H9 (cell line): ENCODE results near the gene TDRKH. TPM values are rescaled to one million over a fixed set of nuclear protein-coding genes. Genes with fewer than 3 reads are reported as not detected.

Experiments
- DNase-seq: peaks from one replicate; pipeline ENCODE4 v3.0.0-alpha.2; 2017
- H2AFZ ChIP-seq: one replicate; pipeline ENCODE4 v1.6.1; 2013; ENCODE audit warnings: mild to moderate bottlenecking, low read length, control low read depth, moderate library complexity
- H2AK5ac ChIP-seq: 2 replicates; pipeline ENCODE4 v1.6.1; 2013; ENCODE audit warnings: low read length, control low read depth, mixed read lengths; ENCODE audit not compliant: insufficient read length
- H2BK120ac ChIP-seq: one replicate; pipeline ENCODE4 v1.6.1; 2013; ENCODE audit warnings: low read depth, mild to moderate bottlenecking, low read length, control low read depth, inconsistent platforms; ENCODE audit not compliant: poor library complexity, severe bottlenecking
- H2BK12ac ChIP-seq: 2 replicates; pipeline ENCODE4 v1.6.1; 2013; ENCODE audit warnings: low read length, control low read depth, mixed read lengths, low read depth; ENCODE audit not compliant: insufficient read length
- H2BK15ac ChIP-seq: 2 replicates; pipeline ENCODE4 v1.6.1; 2013; ENCODE audit warnings: low read depth, low read length, control low read depth
- H2BK20ac ChIP-seq: one replicate; pipeline ENCODE4 v1.6.1; 2013; ENCODE audit warnings: low read depth, mild to moderate bottlenecking, low read length, control low read depth, inconsistent platforms; ENCODE audit not compliant: poor library complexity, severe bottlenecking
- H2BK5ac ChIP-seq: 2 replicates; pipeline ENCODE4 v1.6.1; 2013; ENCODE audit warnings: low read length, control low read depth, mixed read lengths; ENCODE audit not compliant: insufficient read length
- H3K14ac ChIP-seq: 2 replicates; pipeline ENCODE4 v1.6.1; 2013; ENCODE audit warnings: low read length, control low read depth; ENCODE audit not compliant: insufficient read depth
- H3K18ac ChIP-seq: 2 replicates; pipeline ENCODE4 v1.6.1; 2013; ENCODE audit warnings: low read depth, mild to moderate bottlenecking, mixed read lengths, low read length, control low read depth; ENCODE audit not compliant: insufficient read length
- H3K23ac ChIP-seq: 2 replicates; pipeline ENCODE4 v1.6.1; 2013; ENCODE audit warnings: low read length, control low read depth, mixed read lengths, low read depth; ENCODE audit not compliant: insufficient read length
- H3K23me2 ChIP-seq: 2 replicates; pipeline ENCODE4 v1.6.1; 2013; ENCODE audit warnings: low read depth, mild to moderate bottlenecking, mixed read lengths, low read length, control low read depth; ENCODE audit not compliant: insufficient read length, poor library complexity, severe bottlenecking
- H3K27ac ChIP-seq: 2 replicates; pipeline ENCODE4 v1.5.1; 2013; ENCODE audit warnings: low read length, control low read depth, mixed read lengths, low read depth; ENCODE audit not compliant: insufficient read length
- H3K27me3 ChIP-seq: 2 replicates; pipeline ENCODE4 v1.6.1; 2013; ENCODE audit warnings: low read length, control low read depth, inconsistent platforms; ENCODE audit not compliant: insufficient read depth
- H3K4ac ChIP-seq: 2 replicates; pipeline ENCODE4 v1.6.1; 2013; ENCODE audit warnings: low read depth, mild to moderate bottlenecking, control low read depth, inconsistent platforms, low read length, moderate library complexity
- H3K4me1 ChIP-seq: 2 replicates; pipeline ENCODE4 v1.6.1; 2013; ENCODE audit warnings: low read length, control low read depth, inconsistent platforms; ENCODE audit not compliant: insufficient read depth
- H3K4me2 ChIP-seq: 2 replicates; pipeline ENCODE4 v1.6.1; 2013; ENCODE audit warnings: low read length, control low read depth, mixed read lengths; ENCODE audit not compliant: insufficient read length, insufficient read depth
- H3K56ac ChIP-seq: 2 replicates; pipeline ENCODE4 v1.6.1; 2013; ENCODE audit warnings: low read depth, mild to moderate bottlenecking, mixed read lengths, low read length, control low read depth; ENCODE audit not compliant: insufficient read length
- H3K79me1 ChIP-seq: 2 replicates; pipeline ENCODE4 v1.6.1; 2013; ENCODE audit warnings: low read depth, mild to moderate bottlenecking, moderate library complexity, low read length, control low read depth, inconsistent platforms; ENCODE audit not compliant: insufficient read depth, poor library complexity, severe bottlenecking
- H3K79me2 ChIP-seq: 2 replicates; pipeline ENCODE4 v1.6.1; 2013; ENCODE audit warnings: low read length, control low read depth, inconsistent platforms; ENCODE audit not compliant: insufficient read depth
- H3K9ac ChIP-seq: 2 replicates; pipeline ENCODE4 v1.6.1; 2013; ENCODE audit warnings: low read length, control low read depth, mixed read lengths; ENCODE audit not compliant: insufficient read length; ENCODE audit errors: extremely low read depth
- H3K9me3 ChIP-seq: one replicate; pipeline ENCODE4 v1.6.1; 2013; ENCODE audit warnings: low read depth, low read length, inconsistent platforms; ENCODE audit not compliant: control insufficient read depth
- H3T11ph ChIP-seq: one replicate; pipeline ENCODE4 v1.6.1; 2013; ENCODE audit warnings: mild to moderate bottlenecking, low read length, control low read depth, inconsistent platforms
- H4K20me1 ChIP-seq: one replicate; pipeline ENCODE4 v1.6.1; 2013; ENCODE audit not compliant: control insufficient read depth, insufficient read length, insufficient read depth
- H4K5ac ChIP-seq: 2 replicates; pipeline ENCODE4 v1.6.1; 2013; ENCODE audit warnings: low read depth, mild to moderate bottlenecking, mixed read lengths, low read length, control low read depth; ENCODE audit not compliant: insufficient read length
- H4K8ac ChIP-seq: replicated peaks from 2 replicates; pipeline ENCODE4 v1.6.1; 2013; ENCODE audit warnings: low read length, control low read depth, mixed read lengths, low read depth; ENCODE audit not compliant: insufficient read length
- H4K91ac ChIP-seq: 2 replicates; pipeline ENCODE4 v1.6.1; 2013; ENCODE audit warnings: low read depth, mild to moderate bottlenecking, moderate library complexity, mixed read lengths, low read length, control low read depth; ENCODE audit not compliant: insufficient read length
- H3K27ac Mint-ChIP-seq, 3 experiments: 2 replicates in 2 of 3; 3 replicates in 1 of 3; pipeline ENCODE4 v1.8.0; 2020 to 2021; ENCODE audit warnings: mixed read lengths in 3 of 3, mild to moderate bottlenecking in 1 of 3, moderate library complexity in 1 of 3
- H3K27me3 Mint-ChIP-seq: 2 replicates; pipeline ENCODE4 v1.8.0; 2021; ENCODE audit warnings: low read depth, mild to moderate bottlenecking, moderate library complexity, mixed read lengths
- H3K36me3 Mint-ChIP-seq, 3 experiments: 2 replicates in 2 of 3; 3 replicates in 1 of 3; pipeline ENCODE4 v1.8.0; 2020 to 2021; ENCODE audit warnings: low read depth in 3 of 3, mixed read lengths in 3 of 3; ENCODE audit not compliant: insufficient read depth in 1 of 3
- H3K4me1 Mint-ChIP-seq, 2 experiments: 2 replicates each; pipeline ENCODE4 v1.8.0; 2020; ENCODE audit warnings: mixed read lengths in 2 of 2
- H3K4me3 Mint-ChIP-seq, 2 experiments: 2 replicates in 1 of 2; 3 replicates in 1 of 2; pipeline ENCODE4 v1.8.0; 2020 to 2021; ENCODE audit warnings: mild to moderate bottlenecking in 2 of 2, mixed read lengths in 2 of 2, moderate library complexity in 1 of 2
- H3K9me3 Mint-ChIP-seq, 2 experiments: 2 replicates in 1 of 2; 3 replicates in 1 of 2; pipeline ENCODE4 v1.8.0; 2020; ENCODE audit warnings: mild to moderate bottlenecking in 2 of 2, mixed read lengths in 2 of 2, moderate library complexity in 1 of 2
- WGBS: extraction: QIAGEN DNeasy Blood & Tissue Kit; methylation state at CpG from one replicate; pipeline ENCODE4 v1.1.7; 2013; ENCODE audit warnings: missing lambda C conversion rate, low lambda C conversion rate, mixed read lengths; ENCODE audit not compliant: insufficient read length; ENCODE audit errors: extremely low coverage; 5-methylcytosine and 5-hydroxymethylcytosine counted together
- total RNA-seq: library from RNA; stranded (reverse); gene quantifications from 2 replicates; pipeline ENCODE4 v1.2.1, GENCODE V29; 2021
- TF ChIP-seq, protein P1 (sequence below): fragments of 200-600 bp; sonication (generic); conservative IDR thresholded peaks from 3 replicates; pipeline ENCODE4 v1.8.0; 2021; ENCODE audit warnings: antibody characterized with exemption, mild to moderate bottlenecking

Gene TDRKH
- total RNA-seq, 1 experiment from 2014 or later: 24.0 TPM

DNA sequence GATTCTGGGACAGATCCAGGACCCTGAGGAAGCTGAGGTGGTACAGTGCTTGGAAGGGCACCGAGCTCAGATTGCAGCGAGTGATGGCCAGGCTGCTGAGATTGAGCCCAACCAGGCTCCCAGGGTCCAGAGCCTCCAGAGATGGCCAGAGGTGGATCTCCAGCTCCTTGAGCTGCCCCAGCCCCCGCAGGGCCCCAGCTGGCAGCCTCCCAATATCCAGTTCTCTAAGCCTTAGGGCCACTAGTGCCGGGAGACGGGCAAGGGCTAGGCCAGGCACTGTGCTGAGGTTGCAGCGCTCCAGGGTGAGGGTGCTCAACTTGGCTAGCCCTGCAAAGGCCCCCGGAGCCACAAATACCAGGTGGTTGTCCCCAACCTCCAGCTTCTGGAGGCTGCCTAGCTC is 11.5 kb upstream of the TDRKH start:
- Histone ChIP-seq H3K4ac (no peak overlapping the region), H2BK5ac (no peak overlapping the region), H3K18ac (no peak overlapping the region), H3K27me3 (0 out of 2 replicates have a peak, but pooled peaks cover 2% of the 10 kb centered on the region), H2BK120ac (no peak overlapping the region), H3T11ph (no peak overlapping the region), H4K20me1 (no peaks in the 10 kb centered on the region), H3K4me2 (no peak overlapping the region), H2AK5ac (no peak overlapping the region), H4K5ac (no peak overlapping the region), H3K23ac (no peak overlapping the region), H4K91ac (no peak overlapping the region), H2BK15ac (no peak overlapping the region), H4K8ac (no peak overlapping the region), H3K14ac (no peak overlapping the region), H3K56ac (no peak overlapping the region), H3K9ac (no peak overlapping the region), H3K4me1 (no peaks in the 10 kb centered on the region), H3K79me2 (no peaks in the 10 kb centered on the region), H3K9me3 (no peaks in the 10 kb centered on the region), H2AFZ (no peak overlapping the region), H3K23me2 (no peaks in the 10 kb centered on the region), H2BK20ac (no peak overlapping the region), H3K27ac (no peak overlapping the region), H2BK12ac (no peak overlapping the region), H3K79me1 (no peaks in the 10 kb centered on the region)
- TF ChIP-seq, protein P1, sequence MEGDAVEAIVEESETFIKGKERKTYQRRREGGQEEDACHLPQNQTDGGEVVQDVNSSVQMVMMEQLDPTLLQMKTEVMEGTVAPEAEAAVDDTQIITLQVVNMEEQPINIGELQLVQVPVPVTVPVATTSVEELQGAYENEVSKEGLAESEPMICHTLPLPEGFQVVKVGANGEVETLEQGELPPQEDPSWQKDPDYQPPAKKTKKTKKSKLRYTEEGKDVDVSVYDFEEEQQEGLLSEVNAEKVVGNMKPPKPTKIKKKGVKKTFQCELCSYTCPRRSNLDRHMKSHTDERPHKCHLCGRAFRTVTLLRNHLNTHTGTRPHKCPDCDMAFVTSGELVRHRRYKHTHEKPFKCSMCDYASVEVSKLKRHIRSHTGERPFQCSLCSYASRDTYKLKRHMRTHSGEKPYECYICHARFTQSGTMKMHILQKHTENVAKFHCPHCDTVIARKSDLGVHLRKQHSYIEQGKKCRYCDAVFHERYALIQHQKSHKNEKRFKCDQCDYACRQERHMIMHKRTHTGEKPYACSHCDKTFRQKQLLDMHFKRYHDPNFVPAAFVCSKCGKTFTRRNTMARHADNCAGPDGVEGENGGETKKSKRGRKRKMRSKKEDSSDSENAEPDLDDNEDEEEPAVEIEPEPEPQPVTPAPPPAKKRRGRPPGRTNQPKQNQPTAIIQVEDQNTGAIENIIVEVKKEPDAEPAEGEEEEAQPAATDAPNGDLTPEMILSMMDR: no peak
- no peak overlapping the region for H3K27ac Mint-ChIP-seq
- H3K27me3 Mint-ChIP-seq: peaks cover 11% of the 10 kb centered on the region
- H3K9me3 Mint-ChIP-seq: no peaks in the 10 kb centered on the region
- no CpG with 5 or more reads among the region's 7 CpGs for WGBS
- no peak overlapping the region for H3K4me3 Mint-ChIP-seq
- no peak for DNase-seq
- no peaks in the 10 kb centered on the region for H3K36me3 Mint-ChIP-seq
- H3K4me1 Mint-ChIP-seq: peaks cover 3 to 16% of the 10 kb centered on the region in 2 experiments; a peak in 3 of 4 replicates
